Stimulated activated CD8-positive, alpha-beta memory T cell treated with anti-CD3 and anti-CD28 coated beads, Interleukin-15, amount 100 ng/mL, for 4 hours (primary cell): ENCODE measurements around the gene GPN1.
"Not testable (repeated sequence)": the region's sequence is repeated elsewhere in the genome, so short reads cannot be mapped to it uniquely, and the experiment has no call there.

Experiments
- DNase-seq, 2 donors: peaks; one replicate each; pipeline ENCODE4 v3.0.0-alpha.2; 2020; ENCODE audit warnings: low read depth in 2 of 2

Gene GPN1

GRCh38 chr2:27628767-27629709 is at the start of gene GPN1, which contains the start of gene CCDC121:
Gene GPN1, plus strand, starts transcription at chr2:27629050. Its CDS starts 9 bp downstream, at chr2:27629059.
Gene CCDC121, minus strand, starts transcription at chr2:27629012. Its CDS starts 1,213 bp downstream, at chr2:27627799.
- peak; percentile 87 to 92 for DNase-seq

DNA sequence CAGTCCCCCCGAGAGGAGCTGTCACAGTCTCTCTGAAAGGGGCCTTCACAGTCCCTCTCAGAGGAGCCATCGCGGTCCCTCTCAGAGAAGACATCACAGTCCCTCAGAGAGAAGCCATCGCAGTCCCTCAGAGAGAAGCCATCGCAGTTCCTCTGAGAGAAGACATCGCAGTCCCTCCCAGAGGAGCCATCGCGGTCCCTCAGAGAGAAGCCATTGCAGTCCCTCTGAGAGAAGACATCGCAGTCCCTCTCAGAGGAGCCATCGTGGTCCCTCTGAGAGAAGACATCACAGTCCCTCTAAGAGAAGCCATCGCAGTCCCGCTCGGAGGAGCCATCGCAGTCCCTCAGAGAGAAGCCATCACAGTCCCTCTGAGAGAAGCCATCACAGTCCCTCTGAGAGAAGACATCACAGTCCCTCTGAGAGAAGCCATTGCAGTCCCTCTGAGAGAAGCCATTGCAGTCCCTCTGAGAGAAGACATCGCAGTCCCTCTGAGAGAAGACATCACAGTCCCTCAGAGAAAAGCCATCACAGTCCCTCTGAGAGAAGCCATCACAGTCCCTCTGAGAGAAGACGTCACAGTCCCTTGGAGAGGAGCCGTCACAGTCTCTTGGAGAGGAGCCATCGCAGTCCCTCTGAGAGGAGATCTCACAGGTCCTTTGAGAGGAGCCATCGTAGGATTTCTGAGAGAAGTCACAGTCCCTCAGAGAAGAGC is 47.3 kb upstream of the GPN1 start:
- no peak for DNase-seq

GRCh38 chr2:27582129-27582694 is 46.6 kb upstream of the GPN1 start:
- DNase-seq, result no peak

GRCh38 chr2:27582695-27583389 is 46.0 kb upstream of the GPN1 start, which contains the start of gene ZNF512:
Gene ZNF512, plus strand, starts transcription at chr2:27583042. Its CDS starts 71 bp downstream, at chr2:27583113.
- DNase-seq, result peak; percentile 63 to 68

DNA sequence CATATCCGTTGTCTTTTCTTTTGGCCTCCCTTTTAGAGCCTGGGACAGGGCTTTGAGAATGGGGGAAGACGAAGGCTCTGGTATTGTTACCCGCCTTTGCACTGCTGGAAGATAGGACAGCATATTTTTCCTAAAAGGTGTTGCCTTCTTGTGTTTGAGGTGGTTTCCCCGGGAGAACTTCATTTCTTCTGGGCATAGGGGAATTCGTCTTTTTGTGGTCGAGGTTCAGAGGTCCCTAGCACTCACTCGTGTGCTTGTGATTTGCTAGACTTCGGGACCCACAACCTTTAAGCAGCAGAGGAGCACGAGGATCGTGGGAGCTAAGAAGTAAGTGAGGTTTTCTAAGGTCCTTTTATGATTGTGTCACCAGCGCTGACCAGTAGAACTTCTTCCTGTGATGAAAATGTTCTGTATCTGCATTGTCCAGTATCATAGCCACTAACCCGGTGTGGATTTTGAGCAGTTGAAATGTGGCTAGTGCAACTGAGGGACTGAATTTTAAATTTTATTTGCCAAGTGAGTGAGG is 45.4 kb upstream of the GPN1 start:
- no peak for DNase-seq

GRCh38 chr2:27584597-27584996 is 44.3 kb upstream of the GPN1 start:
- DNase-seq, result no peak

DNA sequence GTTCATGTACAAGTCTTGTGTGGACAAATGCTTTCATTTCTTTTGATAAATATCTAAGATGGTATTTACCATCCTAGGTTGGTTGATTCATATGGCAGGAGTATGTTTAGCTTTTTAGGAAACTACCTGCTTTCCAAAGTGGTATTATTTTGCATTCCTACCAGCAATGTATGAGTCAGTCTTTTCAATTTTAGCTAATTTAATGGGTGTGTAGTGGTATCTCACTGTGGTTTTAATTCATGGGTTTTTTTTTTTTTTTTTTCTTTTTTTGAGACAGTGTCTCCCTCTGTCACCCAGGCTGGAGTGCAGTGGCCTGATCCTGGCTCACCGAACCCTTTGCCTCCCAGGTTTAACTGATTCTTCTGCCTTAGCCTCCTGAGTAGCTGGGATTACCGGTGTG is 41.8 kb upstream of the GPN1 start:
- DNase-seq, result no peak

- no peak for DNase-seq
Measured at GRCh38 chr2:27588308-27588707, 40.5 kb upstream of the GPN1 start.

DNA sequence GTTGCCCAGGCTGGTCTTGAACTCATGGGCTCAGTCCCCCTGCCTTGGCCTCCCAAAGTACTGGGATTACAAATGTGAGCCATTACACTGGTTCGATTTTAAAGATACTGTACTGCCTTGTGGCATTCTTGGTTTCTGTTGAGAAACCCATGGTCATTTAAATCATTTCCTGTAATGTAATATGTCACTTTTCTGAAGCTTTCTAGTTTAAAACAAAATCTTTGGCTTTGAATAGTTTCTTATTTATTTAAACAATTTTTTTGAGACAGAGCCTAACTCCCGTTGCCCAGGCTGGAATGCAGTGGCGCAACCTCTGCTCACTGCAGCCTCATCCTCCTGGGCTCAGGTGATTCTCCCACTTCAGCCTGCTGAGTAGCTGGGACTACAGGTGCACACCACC is 37.1 kb upstream of the GPN1 start:
- no peak for DNase-seq

GRCh38 chr2:27593240-27593639 is 35.6 kb upstream of the GPN1 start:
- DNase-seq, result no peak

DNA sequence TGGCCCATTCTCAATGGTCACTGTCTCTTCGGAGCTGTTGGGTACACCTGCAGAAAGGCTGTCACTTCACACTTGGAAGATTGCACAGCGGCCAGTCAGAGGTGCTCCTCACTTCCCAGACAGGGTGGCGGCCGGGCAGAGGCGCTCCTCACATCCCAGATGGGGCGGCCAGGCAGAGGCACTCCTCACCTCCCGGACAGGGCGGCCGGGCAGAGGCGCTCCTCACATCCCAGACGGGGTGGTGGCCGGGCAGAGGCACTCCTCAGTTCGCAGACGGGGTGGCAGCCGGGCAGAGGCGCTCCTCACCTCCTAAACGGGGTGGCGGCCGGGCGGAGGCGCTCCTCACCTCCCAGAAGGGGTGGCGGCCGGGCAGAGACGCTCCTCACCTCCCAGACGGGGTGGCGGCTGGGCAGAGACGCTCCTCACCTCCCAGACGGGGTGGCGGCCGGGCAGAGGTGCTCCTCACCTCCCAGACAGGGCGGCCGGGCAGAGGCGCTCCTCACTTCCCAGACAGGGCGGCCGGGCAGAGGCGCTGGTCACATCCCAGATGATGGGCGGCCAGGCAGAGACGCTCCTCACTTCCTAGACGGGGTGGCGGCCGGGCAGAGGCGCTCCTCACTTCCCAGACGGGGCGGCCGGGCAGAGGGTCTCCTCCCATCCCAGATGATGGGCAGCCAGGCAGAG is 34.7 kb upstream of the GPN1 start:
- DNase-seq, result not testable (repeated sequence)

DNA sequence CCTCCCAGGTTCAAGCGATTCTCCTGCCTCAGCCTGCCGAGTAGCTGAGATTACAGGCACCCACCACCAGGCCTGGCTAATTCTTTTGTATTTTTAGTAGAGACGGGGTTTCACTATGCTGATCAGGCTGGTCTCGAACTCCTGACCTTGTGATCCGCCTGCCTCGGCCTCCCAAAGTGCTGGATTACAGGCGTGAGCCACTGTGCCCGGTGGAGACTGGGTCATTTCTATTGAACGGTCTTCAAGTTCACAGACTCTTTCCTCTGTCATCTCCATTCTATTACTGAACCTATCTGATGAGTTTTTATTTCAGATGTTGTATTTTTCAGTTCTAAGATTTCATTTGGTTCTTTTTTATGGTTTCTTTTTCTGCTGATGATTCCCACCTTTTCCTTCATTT is 33.4 kb upstream of the GPN1 start:
- not testable (repeated sequence) for DNase-seq

GRCh38 chr2:27596627-27597026 is 32.2 kb upstream of the GPN1 start:
- DNase-seq, result no peak

- no peak for DNase-seq
Measured at GRCh38 chr2:27606611-27607010, 22.2 kb upstream of the GPN1 start.

DNA sequence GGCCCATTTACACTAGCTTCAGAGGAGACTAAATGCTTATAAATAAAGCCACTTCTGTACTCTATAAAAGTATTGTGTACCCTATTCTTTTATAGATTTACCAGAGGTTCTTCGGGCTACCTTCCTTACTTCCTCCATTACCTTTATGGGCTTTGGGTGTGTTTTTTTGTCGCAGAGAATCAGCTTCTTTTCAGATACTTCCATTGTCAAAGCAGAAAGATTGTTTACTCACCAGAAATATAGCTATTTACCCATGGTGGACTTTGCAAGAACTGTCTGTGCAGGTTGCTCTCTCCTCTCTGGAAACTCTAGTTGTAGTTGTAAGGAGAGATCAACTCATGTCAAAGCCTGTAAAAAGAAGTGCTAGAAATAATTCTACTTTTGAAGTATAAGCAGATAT is 14.9 kb upstream of the GPN1 start:
- DNase-seq, result no peak

- no peak for DNase-seq
Measured at GRCh38 chr2:27615316-27615715, 13.5 kb upstream of the GPN1 start.

- no peak for DNase-seq
Measured at GRCh38 chr2:27621524-27621923, 7.3 kb upstream of the GPN1 start.

DNA sequence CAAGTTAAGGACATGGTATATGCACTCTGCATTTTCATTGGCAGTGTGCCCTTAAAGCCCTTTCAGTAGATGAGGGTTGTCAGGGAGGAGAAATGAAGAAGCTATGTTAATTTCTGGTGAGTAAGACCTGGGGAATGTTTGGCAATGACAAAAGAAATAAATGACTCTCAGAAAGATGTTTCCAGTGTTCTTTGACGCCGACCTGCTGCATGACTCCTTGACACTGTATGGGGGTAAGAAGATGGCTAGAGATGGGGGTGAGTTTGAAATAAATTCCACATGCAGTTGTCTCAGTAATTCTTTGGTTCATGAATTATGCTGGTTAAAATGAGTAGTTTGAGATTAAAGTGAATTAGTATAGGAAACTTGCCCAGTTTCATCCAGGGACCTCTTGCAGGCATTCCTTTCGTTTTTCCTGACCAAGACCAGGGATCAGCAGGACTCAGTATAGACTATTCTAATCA is 5.9 kb upstream of the GPN1 start:
- DNase-seq, result no peak

GRCh38 chr2:27624943-27625342 is 3.9 kb upstream of the GPN1 start:
- no peak for DNase-seq

DNA sequence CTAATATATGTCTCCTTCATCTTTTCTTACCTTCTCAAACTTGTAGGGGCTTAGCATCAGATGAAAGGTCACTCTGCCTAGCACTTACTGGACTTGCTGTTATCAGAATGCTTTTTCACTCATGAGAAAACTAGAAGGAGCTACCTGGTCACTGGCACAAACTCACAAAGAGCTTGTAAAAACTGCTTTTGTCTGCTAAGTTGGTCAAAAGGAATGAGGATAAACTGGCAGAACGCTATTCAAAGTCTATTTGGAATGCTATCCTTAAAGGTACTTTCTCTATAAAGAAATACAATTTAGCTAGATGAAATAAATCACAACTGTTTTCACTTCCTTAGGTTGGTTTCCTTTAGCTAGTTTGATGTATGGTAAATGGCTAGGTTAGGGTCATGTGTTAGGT is 2.5 kb upstream of the GPN1 start:
- DNase-seq, result not testable (repeated sequence)

GRCh38 chr2:27626921-27627320 is 1.9 kb upstream of the GPN1 start:
- DNase-seq, result not testable (repeated sequence)
